C4-2B (cell line): ENCODE data around the gene ROR2.

ENCODE experiments used
- H3K27ac ChIP-seq: fragments of 450-650 bp; 2 replicates; pipeline ENCODE4 v1.5.1; 2017
- CTCF ChIP-seq: fragments of 450-650 bp; conservative IDR thresholded peaks from 2 replicates; pipeline ENCODE4 v1.5.1; 2017; ENCODE audit warnings: mild to moderate bottlenecking
- ZFX ChIP-seq: fragments of 450-650 bp; IDR thresholded peaks from 2 replicates; pipeline ENCODE4 v1.6.1; 2017

The ROR2 gene

GRCh38 chr9:91786132-91786896 is 163.7 kb downstream of the ROR2 start:
- TF ChIP-seq CTCF (no peak), ZFX (no peak)
- H3K27ac ChIP-seq: no peak overlapping the region

DNA sequence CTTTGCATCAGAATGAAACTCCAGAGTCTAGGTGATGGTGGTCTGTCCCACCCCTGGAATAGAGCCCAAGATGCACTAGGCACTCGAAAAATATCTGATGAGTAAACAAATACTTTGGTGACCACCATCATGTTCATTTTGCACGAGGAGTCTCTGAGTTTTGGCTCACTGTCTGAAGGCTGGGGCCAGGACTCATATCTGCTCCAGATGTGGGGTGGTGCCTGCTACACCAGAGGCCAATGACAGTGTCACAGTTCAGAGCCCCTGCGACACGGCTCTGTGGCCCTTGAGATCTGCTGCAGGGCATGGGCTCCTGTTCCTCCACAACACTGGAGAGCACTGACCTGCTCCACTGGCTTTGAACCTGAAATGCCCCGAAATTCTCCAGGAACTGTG is 164.6 kb downstream of the ROR2 start:
- H3K27ac ChIP-seq: no peak overlapping the region
- TF ChIP-seq ZFX (no peak), CTCF (no peak)

DNA sequence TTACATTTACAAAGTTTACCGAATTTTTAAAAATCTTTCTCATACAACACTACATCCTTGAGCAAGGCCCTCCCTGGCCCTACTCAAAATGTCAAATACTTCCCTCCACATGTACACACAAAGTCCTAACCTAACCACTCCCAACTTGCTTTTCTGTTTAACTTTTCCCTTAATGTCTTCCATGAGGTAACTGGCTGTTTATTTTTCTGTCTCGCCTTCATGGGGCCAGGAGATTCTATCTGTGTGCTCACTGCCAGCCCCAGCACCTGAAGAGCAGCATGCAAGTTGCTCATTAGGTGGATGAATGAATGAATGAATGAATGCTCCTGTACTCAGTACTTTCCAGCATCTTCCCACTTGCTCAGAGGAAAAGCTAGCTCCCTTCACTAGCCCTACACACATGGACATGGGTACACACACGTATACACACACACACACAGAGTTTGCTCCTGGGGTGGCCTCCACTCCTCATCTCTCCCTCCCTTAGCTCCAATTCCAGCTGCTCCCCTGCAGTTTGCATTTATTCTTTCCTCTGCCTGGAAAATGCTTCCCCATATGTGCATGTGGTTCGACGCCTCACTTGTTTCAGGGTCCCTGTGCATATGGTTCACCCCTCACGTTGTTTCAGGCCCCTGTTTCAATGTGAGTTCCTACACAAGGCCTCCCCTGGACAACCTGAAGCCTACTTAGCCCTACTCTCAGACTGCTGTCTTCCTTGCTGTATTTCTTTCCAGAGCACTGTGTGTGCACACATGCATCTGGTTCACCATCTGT is 165.2 kb downstream of the ROR2 start:
- H3K27ac ChIP-seq: no peak overlapping the region
- TF ChIP-seq ZFX: no peak
- TF ChIP-seq CTCF: no peak

DNA sequence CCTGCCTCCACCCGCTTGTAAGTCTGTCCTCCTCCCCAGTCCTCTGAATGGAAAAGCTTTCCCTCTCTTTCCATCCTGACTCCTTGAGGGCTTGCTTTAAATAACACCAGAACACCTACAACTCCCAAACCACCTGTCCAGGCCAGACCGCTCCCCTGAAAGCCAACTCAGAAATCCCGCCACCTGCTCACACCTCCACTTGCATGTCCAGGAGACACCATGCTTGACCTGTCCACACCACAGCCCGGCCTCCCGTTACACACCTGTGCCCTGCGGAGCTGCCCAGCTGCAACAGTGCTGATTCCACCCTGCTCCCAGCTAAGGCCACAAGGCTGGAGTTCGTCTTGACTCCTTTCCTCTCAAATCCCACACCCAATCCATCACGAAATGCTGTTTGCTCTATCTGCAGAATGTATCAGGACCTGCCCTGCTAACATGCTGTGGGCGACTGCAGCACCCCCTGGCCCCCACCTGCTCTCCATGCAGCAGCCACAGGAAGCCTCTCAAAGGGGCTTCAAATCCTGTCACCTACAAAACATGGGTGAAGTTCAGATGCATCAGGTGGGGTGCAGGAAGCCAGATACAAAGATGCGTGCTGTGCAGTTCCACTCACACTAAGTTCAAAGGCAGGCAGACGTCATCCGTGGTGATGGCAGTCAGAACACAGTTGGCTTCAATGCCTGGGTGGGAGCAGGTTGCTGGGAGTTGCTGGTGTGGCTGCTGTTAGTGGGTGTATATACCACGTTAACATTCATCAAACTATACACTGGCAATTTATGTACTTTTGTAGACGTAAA is 166.0 kb downstream of the ROR2 start:
- TF ChIP-seq CTCF: no peak
- no peak for TF ChIP-seq ZFX
- H3K27ac ChIP-seq: no peak overlapping the region

GRCh38 chr9:91783411-91783810 is 166.6 kb downstream of the ROR2 start:
- TF ChIP-seq ZFX (no peak), CTCF (no peak)
- no peak overlapping the region for H3K27ac ChIP-seq

GRCh38 chr9:91782708-91783214 is 167.3 kb downstream of the ROR2 start:
- no peak overlapping the region for H3K27ac ChIP-seq
- TF ChIP-seq ZFX (no peak), CTCF (no peak)
